ENCODE measurements around the gene KMT2E. TPM values are rescaled to one million over a fixed set of nuclear protein-coding genes. Genes with fewer than 3 reads are reported as not detected.

The KMT2E gene
- total RNA-seq, 1 experiment from 2014 or later: 52.3 TPM

DNA sequence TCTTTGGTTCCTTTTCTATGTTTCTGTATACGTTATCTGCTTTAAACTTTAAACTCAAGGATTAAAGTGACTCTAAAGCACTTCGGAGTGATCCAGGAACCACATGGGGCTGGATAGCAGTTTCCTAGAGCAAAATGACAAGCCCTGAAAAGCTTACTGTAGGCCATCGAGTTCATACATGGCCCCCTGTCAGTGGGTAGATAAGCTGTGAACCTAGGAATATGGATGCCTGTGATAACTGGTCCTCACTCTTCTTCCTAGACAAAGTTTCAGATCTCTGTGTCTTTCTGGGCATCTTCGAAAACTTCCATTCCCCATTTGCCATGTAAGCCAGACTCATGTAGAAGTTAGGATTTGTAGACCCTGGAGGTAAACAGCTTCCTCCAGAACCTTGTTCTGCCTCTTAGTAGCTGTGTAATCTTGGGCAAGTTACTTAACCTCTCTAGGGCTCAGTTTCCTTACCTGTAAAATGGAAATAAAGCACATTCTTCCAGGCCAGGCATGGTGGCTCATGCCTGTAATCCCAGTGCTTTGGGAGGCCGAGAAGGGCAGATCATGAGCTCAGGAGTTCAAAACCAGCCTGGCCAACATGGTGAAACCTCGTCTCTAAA, 49.3 kb upstream of the KMT2E start:
- Mint-ChIP-seq H3K4me3 (no peak overlapping the region), H3K27ac (no peak overlapping the region), H3K27me3 (ENCODE audit: low read depth) (no peaks in the 10 kb centered on the region; the same call in 1 of the 2 replicates), H3K4me1 (0 out of 2 replicates have a peak, but pooled peaks cover 3% of the 10 kb centered on the region), H3K36me3 (no peaks in the 10 kb centered on the region), H3K9me3 (peaks cover 10% of the 10 kb centered on the region; the same call in 1 of the 2 replicates)
- DNase-seq (ENCODE audit: low spot score): no peak
- CTCF ChIA-PET: interaction anchor here (1.0 to 1.7 kb wide), 2 partner anchors 17 to 81 kb away, joined by 3 to 5 read pairs; no protein-coding TSS in a partner anchor
- POLR2A ChIA-PET: no interaction called here
- ATAC-seq: no peak
- TF ChIP-seq ERG (CRISPR knock-in tag; IDR thresholded peaks at IDR 0.05) (no peak), MYBL2 (CRISPR knock-in tag; IDR thresholded peaks at IDR 0.05) (no peak), JUN (CRISPR knock-in tag; IDR thresholded peaks at IDR 0.05) (no peak), GTF2I (CRISPR knock-in tag; conservative IDR thresholded peaks at IDR 0.05) (no peak), E2F4 (CRISPR knock-in tag; IDR thresholded peaks at IDR 0.05; ENCODE audit: borderline replicate concordance, low read depth) (no peak), NFYB (CRISPR knock-in tag; conservative IDR thresholded peaks at IDR 0.05; ENCODE audit: low read depth) (no peak), PRRX2 (CRISPR knock-in tag; IDR thresholded peaks at IDR 0.05) (no peak), NR2C2 (CRISPR knock-in tag; IDR thresholded peaks at IDR 0.05) (no peak), ESRRA (CRISPR knock-in tag; IDR thresholded peaks at IDR 0.05; ENCODE audit: borderline replicate concordance) (no peak), FOXJ3 (CRISPR knock-in tag; IDR thresholded peaks at IDR 0.05; ENCODE audit: borderline replicate concordance) (no peak), JAZF1 (CRISPR knock-in tag; IDR thresholded peaks at IDR 0.05) (no peak), OVOL2 (CRISPR knock-in tag; IDR thresholded peaks at IDR 0.05; ENCODE audit: borderline replicate concordance) (no peak), HMGXB4 (CRISPR knock-in tag; IDR thresholded peaks at IDR 0.05) (no peak), ZNF138 (CRISPR knock-in tag; conservative IDR thresholded peaks at IDR 0.05) (no peak), RORB (CRISPR knock-in tag; IDR thresholded peaks at IDR 0.05) (no peak), ATF1 (CRISPR knock-in tag; IDR thresholded peaks at IDR 0.05) (no peak)
- TF ChIP-seq, protein P1, sequence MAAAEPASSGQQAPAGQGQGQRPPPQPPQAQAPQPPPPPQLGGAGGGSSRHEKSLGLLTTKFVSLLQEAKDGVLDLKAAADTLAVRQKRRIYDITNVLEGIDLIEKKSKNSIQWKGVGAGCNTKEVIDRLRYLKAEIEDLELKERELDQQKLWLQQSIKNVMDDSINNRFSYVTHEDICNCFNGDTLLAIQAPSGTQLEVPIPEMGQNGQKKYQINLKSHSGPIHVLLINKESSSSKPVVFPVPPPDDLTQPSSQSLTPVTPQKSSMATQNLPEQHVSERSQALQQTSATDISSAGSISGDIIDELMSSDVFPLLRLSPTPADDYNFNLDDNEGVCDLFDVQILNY (CRISPR knock-in tag; IDR thresholded peaks at IDR 0.05): no peak

DNA sequence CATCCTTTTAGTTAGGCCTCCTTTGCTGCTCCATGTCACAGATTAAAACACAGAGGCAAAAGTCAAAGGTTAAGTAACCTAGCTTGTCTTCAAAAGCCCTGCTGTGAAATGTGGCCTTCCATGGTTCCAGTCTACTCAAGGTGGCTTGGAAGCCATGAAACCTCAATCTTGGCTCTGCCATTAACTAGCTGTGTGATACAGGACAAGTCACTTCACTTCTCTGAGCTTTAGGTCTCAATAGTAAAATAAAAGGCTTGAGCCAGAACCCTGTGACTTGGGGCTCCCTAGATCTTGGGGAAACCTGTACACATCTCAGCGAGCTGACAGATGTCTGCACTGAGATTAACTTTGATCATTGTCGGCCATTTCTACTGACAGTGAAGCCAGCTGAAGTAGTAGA, 48.0 kb upstream of the KMT2E start:
- Mint-ChIP-seq H3K4me3 (no peak overlapping the region), H3K27ac (no peak overlapping the region), H3K9me3 (peaks cover 10% of the 10 kb centered on the region; the same call in 1 of the 2 replicates), H3K27me3 (ENCODE audit: low read depth) (no peaks in the 10 kb centered on the region; the same call in 1 of the 2 replicates), H3K4me1 (0 out of 2 replicates have a peak, but pooled peaks cover 3% of the 10 kb centered on the region), H3K36me3 (no peaks in the 10 kb centered on the region)
- ATAC-seq (no peak), DNase-seq (ENCODE audit: low spot score) (no peak)
- POLR2A ChIA-PET: no interaction called here
- CTCF ChIA-PET: interaction anchor here (1.7 kb wide), 1 partner anchor 16 kb away, joined by 5 read pairs; no protein-coding TSS in a partner anchor
- TF ChIP-seq ZNF317 (CRISPR knock-in tag; IDR thresholded peaks at IDR 0.05; ENCODE audit: borderline replicate concordance, low read depth) (no peak), FOXP4 (CRISPR knock-in tag; IDR thresholded peaks at IDR 0.05) (no peak), ATF1 (CRISPR knock-in tag; IDR thresholded peaks at IDR 0.05) (no peak), HMGXB4 (CRISPR knock-in tag; IDR thresholded peaks at IDR 0.05) (no peak), OVOL2 (CRISPR knock-in tag; IDR thresholded peaks at IDR 0.05; ENCODE audit: borderline replicate concordance) (no peak), ZNF423 (CRISPR knock-in tag; IDR thresholded peaks at IDR 0.05) (no peak)
- TF ChIP-seq, protein P2, sequence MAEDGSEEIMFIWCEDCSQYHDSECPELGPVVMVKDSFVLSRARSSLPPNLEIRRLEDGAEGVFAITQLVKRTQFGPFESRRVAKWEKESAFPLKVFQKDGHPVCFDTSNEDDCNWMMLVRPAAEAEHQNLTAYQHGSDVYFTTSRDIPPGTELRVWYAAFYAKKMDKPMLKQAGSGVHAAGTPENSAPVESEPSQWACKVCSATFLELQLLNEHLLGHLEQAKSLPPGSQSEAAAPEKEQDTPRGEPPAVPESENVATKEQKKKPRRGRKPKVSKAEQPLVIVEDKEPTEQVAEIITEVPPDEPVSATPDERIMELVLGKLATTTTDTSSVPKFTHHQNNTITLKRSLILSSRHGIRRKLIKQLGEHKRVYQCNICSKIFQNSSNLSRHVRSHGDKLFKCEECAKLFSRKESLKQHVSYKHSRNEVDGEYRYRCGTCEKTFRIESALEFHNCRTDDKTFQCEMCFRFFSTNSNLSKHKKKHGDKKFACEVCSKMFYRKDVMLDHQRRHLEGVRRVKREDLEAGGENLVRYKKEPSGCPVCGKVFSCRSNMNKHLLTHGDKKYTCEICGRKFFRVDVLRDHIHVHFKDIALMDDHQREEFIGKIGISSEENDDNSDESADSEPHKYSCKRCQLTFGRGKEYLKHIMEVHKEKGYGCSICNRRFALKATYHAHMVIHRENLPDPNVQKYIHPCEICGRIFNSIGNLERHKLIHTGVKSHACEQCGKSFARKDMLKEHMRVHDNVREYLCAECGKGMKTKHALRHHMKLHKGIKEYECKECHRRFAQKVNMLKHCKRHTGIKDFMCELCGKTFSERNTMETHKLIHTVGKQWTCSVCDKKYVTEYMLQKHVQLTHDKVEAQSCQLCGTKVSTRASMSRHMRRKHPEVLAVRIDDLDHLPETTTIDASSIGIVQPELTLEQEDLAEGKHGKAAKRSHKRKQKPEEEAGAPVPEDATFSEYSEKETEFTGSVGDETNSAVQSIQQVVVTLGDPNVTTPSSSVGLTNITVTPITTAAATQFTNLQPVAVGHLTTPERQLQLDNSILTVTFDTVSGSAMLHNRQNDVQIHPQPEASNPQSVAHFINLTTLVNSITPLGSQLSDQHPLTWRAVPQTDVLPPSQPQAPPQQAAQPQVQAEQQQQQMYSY (CRISPR knock-in tag; IDR thresholded peaks at IDR 0.05): no peak
- TF ChIP-seq, protein P3, sequence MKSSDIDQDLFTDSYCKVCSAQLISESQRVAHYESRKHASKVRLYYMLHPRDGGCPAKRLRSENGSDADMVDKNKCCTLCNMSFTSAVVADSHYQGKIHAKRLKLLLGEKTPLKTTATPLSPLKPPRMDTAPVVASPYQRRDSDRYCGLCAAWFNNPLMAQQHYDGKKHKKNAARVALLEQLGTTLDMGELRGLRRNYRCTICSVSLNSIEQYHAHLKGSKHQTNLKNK (CRISPR knock-in tag; IDR thresholded peaks at IDR 0.05): no peak
